ENCODE data around the gene APBB1.

GRCh38 chr11:6378640-6378989 lies 40.3 kb downstream of the APBB1 start:
- no peak for TF ChIP-seq POLR2A (IDR thresholded peaks at IDR 0.05)
- TF ChIP-seq CTCF (IDR thresholded peaks at IDR 0.05): no peak

Data from Peyer's patch (tissue), 4 donors.